ENCODE measurements around the gene UBE2H. TPM values are rescaled to one million over a fixed set of nuclear protein-coding genes. Genes with fewer than 3 reads are reported as not detected.
"Not testable (repeated sequence)": the region's sequence is repeated elsewhere in the genome, so short reads cannot be mapped to it uniquely, and the experiment has no call there.

The UBE2H gene
- 10 to 100 TPM; 27.9 to 28.3 TPM for total RNA-seq

- Mint-ChIP-seq H3K27ac (peak within 1 kb of the TSS; percentile 99), H3K4me1 (peaks cover 8% of the 10 kb centered on the region), H3K27me3 (no peaks in the 10 kb centered on the region), H3K9me3 (ENCODE audit: low read depth) (no peaks in the 10 kb centered on the region), H3K36me3 (peaks cover 2% of the 10 kb centered on the region), H3K4me3 (no peak within 1 kb of the TSS)
- peak; percentile 75 for ATAC-seq
- CTCF ChIA-PET: interaction anchor here (1.4 to 2.5 kb wide), 2 partner anchors 58 to 123 kb away, joined by 7 to 8 read pairs; no protein-coding TSS in a partner anchor
- DNase-seq: peak; percentile 93
These were observed at the start of gene UBE2H for GRCh38 chr7:129952653-129953560. TSS of gene UBE2H (minus strand) at chr7:129952960. CDS start at chr7:129952555, 405 bp downstream.

- Mint-ChIP-seq H3K4me3 (no peak overlapping the region), H3K27ac (no peak overlapping the region), H3K27me3 (no peaks in the 10 kb centered on the region), H3K9me3 (ENCODE audit: low read depth) (no peaks in the 10 kb centered on the region), H3K36me3 (no peaks in the 10 kb centered on the region), H3K4me1 (no peaks in the 10 kb centered on the region)
- CTCF ChIA-PET: interaction anchor here (0.9 kb wide), 1 partner anchor 13 kb away, joined by 3 read pairs; no protein-coding TSS in a partner anchor
- ATAC-seq: no peak
- DNase-seq: no peak
These were observed 45.7 kb upstream of the UBE2H start for GRCh38 chr7:129998446-129998845.

- Mint-ChIP-seq H3K36me3 (no peaks in the 10 kb centered on the region), H3K9me3 (ENCODE audit: low read depth) (no peaks in the 10 kb centered on the region), H3K27ac (no peak overlapping the region), H3K4me1 (no peaks in the 10 kb centered on the region), H3K4me3 (no peak overlapping the region), H3K27me3 (no peaks in the 10 kb centered on the region)
- DNase-seq (no peak), ATAC-seq (no peak)
- CTCF ChIA-PET: interaction anchor here (0.9 kb wide), 1 partner anchor 14 kb away, joined by 3 read pairs; no protein-coding TSS in a partner anchor
These were observed 44.5 kb upstream of the UBE2H start for GRCh38 chr7:129997285-129997684.

- Mint-ChIP-seq H3K27me3 (no peaks in the 10 kb centered on the region), H3K9me3 (ENCODE audit: low read depth) (no peaks in the 10 kb centered on the region), H3K4me3 (no peak overlapping the region), H3K4me1 (no peaks in the 10 kb centered on the region), H3K27ac (no peak overlapping the region), H3K36me3 (no peaks in the 10 kb centered on the region)
- ATAC-seq (no peak), DNase-seq (no peak)
- CTCF ChIA-PET: interaction anchor here (0.6 kb wide), 1 partner anchor 32 kb away, joined by 4 read pairs; no protein-coding TSS in a partner anchor
These were observed 40.5 kb upstream of the UBE2H start for GRCh38 chr7:129993275-129993674.

GRCh38 chr7:129990403-129991192 lies 37.8 kb upstream of the UBE2H start:
- H3K36me3 Mint-ChIP-seq: no peaks in the 10 kb centered on the region
- DNase-seq (no peak), ATAC-seq (no peak)
- H3K4me1 Mint-ChIP-seq: no peaks in the 10 kb centered on the region
- no peaks in the 10 kb centered on the region for H3K9me3 Mint-ChIP-seq (ENCODE audit: low read depth)
- CTCF ChIA-PET: no interaction called here
- no peak overlapping the region for H3K4me3 Mint-ChIP-seq
- H3K27ac Mint-ChIP-seq: no peak overlapping the region
- peaks cover 3% of the 10 kb centered on the region for H3K27me3 Mint-ChIP-seq

- Mint-ChIP-seq H3K27ac (no peak overlapping the region), H3K27me3 (peaks cover 3% of the 10 kb centered on the region), H3K4me3 (no peak overlapping the region), H3K9me3 (ENCODE audit: low read depth) (no peaks in the 10 kb centered on the region), H3K36me3 (no peaks in the 10 kb centered on the region), H3K4me1 (no peaks in the 10 kb centered on the region)
- CTCF ChIA-PET: no interaction called here
- no peak for ATAC-seq
- DNase-seq: peak; percentile 43
These were observed 36.7 kb upstream of the UBE2H start for GRCh38 chr7:129989466-129989865.

- Mint-ChIP-seq H3K4me1 (no peaks in the 10 kb centered on the region), H3K27me3 (peaks cover 11% of the 10 kb centered on the region), H3K9me3 (ENCODE audit: low read depth) (no peaks in the 10 kb centered on the region), H3K27ac (no peak overlapping the region), H3K4me3 (no peak overlapping the region), H3K36me3 (no peaks in the 10 kb centered on the region)
- CTCF ChIA-PET: no interaction called here
- ATAC-seq (no peak), DNase-seq (no peak)
These were observed 33.8 kb upstream of the UBE2H start for GRCh38 chr7:129986600-129986999.

GRCh38 chr7:129980667-129981066 lies 27.9 kb upstream of the UBE2H start:
- DNase-seq (no peak), ATAC-seq (no peak)
- H3K27me3 Mint-ChIP-seq: peaks cover 8% of the 10 kb centered on the region
- CTCF ChIA-PET: no interaction called here
- H3K4me1 Mint-ChIP-seq: no peaks in the 10 kb centered on the region
- H3K9me3 Mint-ChIP-seq (ENCODE audit: low read depth): no peaks in the 10 kb centered on the region
- no peak overlapping the region for H3K27ac Mint-ChIP-seq
- no peaks in the 10 kb centered on the region for H3K36me3 Mint-ChIP-seq
- H3K4me3 Mint-ChIP-seq: no peak overlapping the region

GRCh38 chr7:129975309-129975708 lies 22.5 kb upstream of the UBE2H start:
- H3K27ac Mint-ChIP-seq: no peak overlapping the region
- no peaks in the 10 kb centered on the region for H3K27me3 Mint-ChIP-seq
- no peaks in the 10 kb centered on the region for H3K36me3 Mint-ChIP-seq
- ATAC-seq (no peak), DNase-seq (no peak)
- H3K4me3 Mint-ChIP-seq: no peak overlapping the region
- CTCF ChIA-PET: interaction anchor here (1.0 kb wide), 1 partner anchor 9 kb away, joined by 5 read pairs; no protein-coding TSS in a partner anchor
- H3K4me1 Mint-ChIP-seq: no peaks in the 10 kb centered on the region
- H3K9me3 Mint-ChIP-seq (ENCODE audit: low read depth): no peaks in the 10 kb centered on the region

GRCh38 chr7:129970816-129971215 lies 18.1 kb upstream of the UBE2H start:
- no peak for ATAC-seq
- H3K27ac Mint-ChIP-seq: no peak overlapping the region
- CTCF ChIA-PET: no interaction called here

GRCh38 chr7:129969881-129970446 lies 17.2 kb upstream of the UBE2H start:
- Mint-ChIP-seq H3K9me3 (ENCODE audit: low read depth) (no peaks in the 10 kb centered on the region), H3K4me3 (no peak overlapping the region), H3K27me3 (no peaks in the 10 kb centered on the region), H3K4me1 (no peaks in the 10 kb centered on the region), H3K36me3 (no peaks in the 10 kb centered on the region), H3K27ac (no peak overlapping the region)
- CTCF ChIA-PET: interaction anchor here (0.6 kb wide), 1 partner anchor 355 kb away, joined by 3 read pairs; no protein-coding TSS in a partner anchor
- ATAC-seq (no peak), DNase-seq (no peak)

More at GRCh38 chr7:129970816-129971215, 18.1 kb upstream of the UBE2H start:
- DNase-seq: no peak
- Mint-ChIP-seq H3K27me3 (no peaks in the 10 kb centered on the region), H3K36me3 (no peaks in the 10 kb centered on the region), H3K4me1 (no peaks in the 10 kb centered on the region), H3K4me3 (no peak overlapping the region), H3K9me3 (ENCODE audit: low read depth) (no peaks in the 10 kb centered on the region)

GRCh38 chr7:129968592-129969383 lies 16.0 kb upstream of the UBE2H start:
- CTCF ChIA-PET: no interaction called here
- H3K4me3 Mint-ChIP-seq: no peak overlapping the region
- DNase-seq (no peak), ATAC-seq (no peak)
- no peaks in the 10 kb centered on the region for H3K27me3 Mint-ChIP-seq
- H3K27ac Mint-ChIP-seq: no peak overlapping the region
- no peaks in the 10 kb centered on the region for H3K4me1 Mint-ChIP-seq
- no peaks in the 10 kb centered on the region for H3K36me3 Mint-ChIP-seq
- no peaks in the 10 kb centered on the region for H3K9me3 Mint-ChIP-seq (ENCODE audit: low read depth)

GRCh38 chr7:129960204-129960475 lies 7.4 kb upstream of the UBE2H start:
- H3K4me3 Mint-ChIP-seq; DNase-seq; H3K27me3 Mint-ChIP-seq; H3K36me3 Mint-ChIP-seq; ATAC-seq; H3K27ac Mint-ChIP-seq; H3K4me1 Mint-ChIP-seq; H3K9me3 Mint-ChIP-seq (ENCODE audit: low read depth): not testable (repeated sequence)
- CTCF ChIA-PET: interaction anchor here (1.9 kb wide), 1 partner anchor 12 kb away, joined by 7 read pairs; no protein-coding TSS in a partner anchor
